K562 (cell line): Measurements from ENCODE around the gene ATF6B. TPM values are rescaled to one million over a fixed set of nuclear protein-coding genes. Genes with fewer than 3 reads are reported as not detected.
A peak's percentile ranks its signal among the peaks of the same experiment; 100 is the strongest.

ENCODE experiments used
- ARID4B ChIP-seq: sonication (generic); formaldehyde crosslinking; IDR thresholded peaks from 2 replicates; pipeline ENCODE4 v1.8.0; 2022; ENCODE audit warnings: mild to moderate bottlenecking, missing genetic modification reagents
- ATF7 ChIP-seq: fragments of 450-650 bp; IDR thresholded peaks from 2 replicates; pipeline ENCODE4 v1.7.1; 2014; ENCODE audit warnings: mild to moderate bottlenecking, moderate library complexity
- ESRRA ChIP-seq: fragments of 450-650 bp; IDR thresholded peaks from 2 replicates; pipeline ENCODE4 v1.6.1; 2014; ENCODE audit warnings: low read depth, mild to moderate bottlenecking, moderate library complexity, borderline replicate concordance
- FOXP4 ChIP-seq: sonication (generic); formaldehyde crosslinking; IDR thresholded peaks from 2 replicates; pipeline ENCODE4 v1.8.0; 2022; ENCODE audit warnings: mild to moderate bottlenecking, missing genetic modification reagents, borderline replicate concordance
- GATA2 ChIP-seq: sonication (generic); formaldehyde crosslinking; IDR thresholded peaks from 2 replicates; pipeline ENCODE4 v1.4.0; 2020; ENCODE audit warnings: mild to moderate bottlenecking, missing genetic modification reagents
- HDAC2 ChIP-seq: fragments of 450-650 bp; IDR thresholded peaks from 2 replicates; pipeline ENCODE4 v1.6.1; 2016; ENCODE audit warnings: mild to moderate bottlenecking
- MEF2A ChIP-seq: IDR thresholded peaks from 2 replicates; pipeline ENCODE4 v1.6.1; 2011; ENCODE audit warnings: low read depth, mild to moderate bottlenecking, low read length, moderate library complexity; ENCODE audit not compliant: control insufficient read depth
- MTA2 ChIP-seq: fragments of 450-650 bp; IDR thresholded peaks from 2 replicates; pipeline ENCODE4 v1.6.1; 2016; ENCODE audit warnings: low read depth
- NFATC3 ChIP-seq: fragments of 450-650 bp; IDR thresholded peaks from 2 replicates; pipeline ENCODE4 v1.6.1; 2017; ENCODE audit warnings: mild to moderate bottlenecking
- PYGO2 ChIP-seq: fragments of 450-650 bp; IDR thresholded peaks from 2 replicates; pipeline ENCODE4 v1.6.1; 2016; ENCODE audit warnings: mild to moderate bottlenecking, missing genetic modification characterization, moderate library complexity, missing compliant biosample characterization
- RBM34 ChIP-seq: fragments of 200-400 bp; formaldehyde crosslinking; IDR thresholded peaks from 2 replicates; pipeline ENCODE4 v1.6.1; 2018; ENCODE audit warnings: low read length, borderline replicate concordance; ENCODE audit not compliant: insufficient read depth
- SRSF1 ChIP-seq: fragments of 200-400 bp; formaldehyde crosslinking; IDR thresholded peaks from 2 replicates; pipeline ENCODE4 v1.6.1; 2017; ENCODE audit warnings: mild to moderate bottlenecking, low read depth, low read length, moderate library complexity
- TARDBP ChIP-seq: fragments of 450-650 bp; IDR thresholded peaks from 2 replicates; pipeline ENCODE4 v1.6.1; 2016
- ZBTB17 ChIP-seq: fragments of 450-650 bp; formaldehyde crosslinking; IDR thresholded peaks from 2 replicates; pipeline ENCODE4 v1.4.0; 2020; ENCODE audit warnings: mild to moderate bottlenecking
- ZFP36 ChIP-seq: fragments of 150-350 bp; IDR thresholded peaks from 2 replicates; pipeline ENCODE4 v1.6.1; 2018; ENCODE audit warnings: low read length, low read depth; ENCODE audit not compliant: partially characterized antibody
- ZNF212 ChIP-seq: fragments of 450-650 bp; formaldehyde crosslinking; IDR thresholded peaks from 2 replicates; pipeline ENCODE4 v1.4.0; 2020; ENCODE audit warnings: mild to moderate bottlenecking
- polyA plus RNA-seq, 8 experiments: library from polyadenylated mRNA; depleted of rRNA in 4 of 8; stranded (reverse) in 5 of 8; unstranded in 3 of 8; fragments of >200 nt; fragmentation: Nextera tagmentation in 2 of 8; fragmentation: Illumina TruSeq in 1 of 8; extraction: Ambion mirVana in 2 of 8; extraction: Trizol in 1 of 8; gene quantifications; 2 replicates each; pipeline versions ENCODE4 v1.2.1 to v1.2.3, GENCODE V29; 2011 to 2014; ENCODE audit warnings: inconsistent platforms in 1 of 8, missing spikeins in 1 of 8
- total RNA-seq, 7 experiments: library from RNA; depleted of rRNA in 6 of 7; stranded (reverse); fragments of >200 nt in 6 of 7; fragmentation: Illumina TruSeq in 2 of 7; extraction: Trizol in 2 of 7; gene quantifications; 2 replicates each; pipeline versions ENCODE4 v1.2.1 to v1.2.3, GENCODE V29; 2011 to 2021; ENCODE audit warnings: low replicate concordance in 1 of 7
- TF ChIP-seq, protein P1 (sequence below): fragments of 450-650 bp; IDR thresholded peaks from 2 replicates; pipeline ENCODE4 v1.6.1; 2017; ENCODE audit warnings: antibody characterized with exemption, mild to moderate bottlenecking

Gene ATF6B
- total and polyA plus RNA-seq, 9 of the 15 experiments (the other 6 are each of a cell fraction or from before 2014, with no cell fraction given): 20.7 to 131 (median 31.7) TPM

- peak; percentile 55; the same call in 1 of the 2 replicates for TF ChIP-seq ARID4B
- peak; percentile 41; the same call in 1 of the 2 replicates for TF ChIP-seq ATF7
- TF ChIP-seq FOXP4 (CRISPR knock-in tag): no peak
- TF ChIP-seq NFATC3: no peak
- TF ChIP-seq ZNF212 (CRISPR knock-in tag): no peak
- no peak; the same call in none of the 2 replicates for TF ChIP-seq ESRRA
- TF ChIP-seq SRSF1: no peak
- TF ChIP-seq GATA2 (CRISPR knock-in tag): no peak
- TF ChIP-seq HDAC2: no peak
- TF ChIP-seq ZBTB17 (CRISPR knock-in tag): peak; percentile 50; the same call in 1 of the 2 replicates
- TF ChIP-seq MTA2: no peak
- TF ChIP-seq, protein P1, sequence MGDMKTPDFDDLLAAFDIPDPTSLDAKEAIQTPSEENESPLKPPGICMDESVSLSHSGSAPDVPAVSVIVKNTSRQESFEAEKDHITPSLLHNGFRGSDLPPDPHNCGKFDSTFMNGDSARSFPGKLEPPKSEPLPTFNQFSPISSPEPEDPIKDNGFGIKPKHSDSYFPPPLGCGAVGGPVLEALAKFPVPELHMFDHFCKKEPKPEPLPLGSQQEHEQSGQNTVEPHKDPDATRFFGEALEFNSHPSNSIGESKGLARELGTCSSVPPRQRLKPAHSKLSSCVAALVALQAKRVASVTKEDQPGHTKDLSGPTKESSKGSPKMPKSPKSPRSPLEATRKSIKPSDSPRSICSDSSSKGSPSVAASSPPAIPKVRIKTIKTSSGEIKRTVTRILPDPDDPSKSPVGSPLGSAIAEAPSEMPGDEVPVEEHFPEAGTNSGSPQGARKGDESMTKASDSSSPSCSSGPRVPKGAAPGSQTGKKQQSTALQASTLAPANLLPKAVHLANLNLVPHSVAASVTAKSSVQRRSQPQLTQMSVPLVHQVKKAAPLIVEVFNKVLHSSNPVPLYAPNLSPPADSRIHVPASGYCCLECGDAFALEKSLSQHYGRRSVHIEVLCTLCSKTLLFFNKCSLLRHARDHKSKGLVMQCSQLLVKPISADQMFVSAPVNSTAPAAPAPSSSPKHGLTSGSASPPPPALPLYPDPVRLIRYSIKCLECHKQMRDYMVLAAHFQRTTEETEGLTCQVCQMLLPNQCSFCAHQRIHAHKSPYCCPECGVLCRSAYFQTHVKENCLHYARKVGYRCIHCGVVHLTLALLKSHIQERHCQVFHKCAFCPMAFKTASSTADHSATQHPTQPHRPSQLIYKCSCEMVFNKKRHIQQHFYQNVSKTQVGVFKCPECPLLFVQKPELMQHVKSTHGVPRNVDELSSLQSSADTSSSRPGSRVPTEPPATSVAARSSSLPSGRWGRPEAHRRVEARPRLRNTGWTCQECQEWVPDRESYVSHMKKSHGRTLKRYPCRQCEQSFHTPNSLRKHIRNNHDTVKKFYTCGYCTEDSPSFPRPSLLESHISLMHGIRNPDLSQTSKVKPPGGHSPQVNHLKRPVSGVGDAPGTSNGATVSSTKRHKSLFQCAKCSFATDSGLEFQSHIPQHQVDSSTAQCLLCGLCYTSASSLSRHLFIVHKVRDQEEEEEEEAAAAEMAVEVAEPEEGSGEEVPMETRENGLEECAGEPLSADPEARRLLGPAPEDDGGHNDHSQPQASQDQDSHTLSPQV: 0 out of 2 replicates have a peak, but pooled peaks have one; percentile 32
- no peak for TF ChIP-seq TARDBP
- peak; percentile 8 for TF ChIP-seq ZFP36
- TF ChIP-seq RBM34: no peak
- TF ChIP-seq PYGO2 (tag): no peak
- no peak for TF ChIP-seq MEF2A
Measured at GRCh38 chr6:32118782-32119628, 9.0 kb downstream of the ATF6B start (continued).
